ENCODE data around the gene TMEM182.

- TF ChIP-seq EZH2 (IDR thresholded peaks at IDR 0.05; ENCODE audit: borderline replicate concordance, low read length) (no peak), CTCF (IDR thresholded peaks at IDR 0.05; ENCODE audit: low read length) (no peak)
These were observed 47.7 kb downstream of the TMEM182 start for GRCh38 chr2:102809291-102810189.

All from OCI-LY1 (cell line).